Panc1 (cell line): ENCODE measurements around the gene SLC25A6. TPM values are rescaled to one million over a fixed set of nuclear protein-coding genes. Genes with fewer than 3 reads are reported as not detected.
"Not testable (repeated sequence)": the region's sequence is repeated elsewhere in the genome, so short reads cannot be mapped to it uniquely, and the experiment has no call there.

Experiments used
- ATAC-seq: fragments of 200-7000 bp; cut with Tn5 transposase; 2 replicates; pipeline ENCODE4 v1.9.1; 2020; ENCODE audit warnings: mild to moderate bottlenecking, moderate library complexity
- BruUV-seq: library from RNA; stranded (reverse); fragments of 400-500 nt; replicated peaks from 2 replicates; lab custom pipeline; 2021; lab: Mats Ljungman, UMichigan
- CTCF ChIA-PET: fragments of 300-600 bp; sonication (Branson Sonifier 250); formaldehyde crosslinking; loops from one replicate; lab custom pipeline; 2022; ENCODE audit warnings: antibody characterized with exemption; lab: Charles Lee
- POLR2A ChIA-PET: fragments of 300-600 bp; sonication (Branson Sonifier 250); formaldehyde crosslinking; loops from one replicate; lab custom pipeline; 2022; ENCODE audit warnings: antibody characterized with exemption; lab: Charles Lee
- DNase-seq: peaks from one replicate; pipeline ENCODE4 v3.0.0-alpha.2; 2010; ENCODE audit warnings: low read depth, low spot score
- H3K27ac ChIP-seq: 2 replicates; pipeline ENCODE4 v1.5.1; 2011; ENCODE audit warnings: mild to moderate bottlenecking, low read length, inconsistent platforms
- H3K27me3 ChIP-seq: fragments of 200-500 bp; sonication (Bioruptor generic); 2 replicates; pipeline ENCODE4 v1.6.0; 2014; ENCODE audit warnings: low read length, inconsistent platforms; ENCODE audit not compliant: control insufficient read depth, insufficient read depth
- H3K36me3 ChIP-seq: fragments of 200-500 bp; sonication (Bioruptor generic); 2 replicates; pipeline ENCODE4 v1.5.1; 2014; ENCODE audit warnings: inconsistent platforms, mild to moderate bottlenecking, low read length, moderate library complexity; ENCODE audit not compliant: control insufficient read depth, insufficient read depth
- H3K4me1 ChIP-seq: 2 replicates; pipeline ENCODE4 v1.5.1; 2011; ENCODE audit warnings: inconsistent platforms, mild to moderate bottlenecking, low read length, moderate library complexity; ENCODE audit not compliant: control insufficient read depth, insufficient read depth
- H3K4me3 ChIP-seq, 2 experiments: 2 replicates each; pipeline ENCODE4 v1.5.1; 2011 to 2012; ENCODE audit warnings: low read depth in 2 of 2, low read length in 2 of 2, mild to moderate bottlenecking in 2 of 2, inconsistent platforms in 1 of 2, moderate library complexity in 1 of 2
- H3K9me3 ChIP-seq: fragments of 200-500 bp; sonication (Bioruptor generic); 2 replicates; pipeline ENCODE4 v1.5.1; 2014; ENCODE audit warnings: low read depth, mild to moderate bottlenecking, inconsistent platforms, low read length, moderate library complexity; ENCODE audit not compliant: control insufficient read depth, insufficient read depth
- POLR2AphosphoS5 ChIP-seq: IDR thresholded peaks from 2 replicates; pipeline ENCODE4 v1.6.1; 2012; ENCODE audit warnings: mild to moderate bottlenecking, low read depth, low read length, moderate library complexity
- SIN3A ChIP-seq: IDR thresholded peaks from 2 replicates; pipeline ENCODE4 v1.6.1; 2012; ENCODE audit warnings: low read depth, mild to moderate bottlenecking, low read length, moderate library complexity, borderline replicate concordance; ENCODE audit not compliant: insufficient read depth
- TCF7L2 ChIP-seq: IDR thresholded peaks from 2 replicates; pipeline ENCODE4 v1.6.1; 2011; ENCODE audit warnings: mild to moderate bottlenecking, low read depth, low read length, inconsistent platforms
- in situ Hi-C: cut with HindIII; loops from 2 replicates; pipeline ENCODE4 v1.10.0; 2016; ENCODE audit warnings: low sequenced_read_pairs, low pct_unique_long_range_greater_than_20kb
- intact Hi-C: fragments of 100-400 bp; cut with micrococcal nuclease; formaldehyde crosslinking; loops from one replicate; pipeline ENCODE4 v1.10.0; 2022; ENCODE audit not compliant: unreplicated experiment
- total RNA-seq: library from RNA; stranded (reverse); gene quantifications from one replicate; pipeline ENCODE4 v1.2.1, GENCODE V29; 2021; ENCODE audit not compliant: unreplicated experiment
- TF ChIP-seq, protein P1 (sequence below), 2 experiments: IDR thresholded peaks; 2 replicates each; pipeline ENCODE4 v1.6.1; 2011 to 2012; ENCODE audit warnings: low read depth in 2 of 2, control low read depth in 1 of 2, low read length in 1 of 2, mild to moderate bottlenecking in 1 of 2, moderate library complexity in 1 of 2; ENCODE audit not compliant: insufficient read depth in 1 of 2
- TF ChIP-seq, protein P2 (sequence below): fragments of 450-650 bp; IDR thresholded peaks from 2 replicates; pipeline ENCODE4 v1.5.1; 2017; ENCODE audit warnings: mild to moderate bottlenecking

The SLC25A6 gene
- total RNA-seq, 1 experiment from 2014 or later = 125 TPM

GRCh38 chrX:1427756-1428155 lies 35.8 kb upstream of the SLC25A6 start:
- no peak for DNase-seq
- BruUV-seq = no TSS peak
- CTCF ChIA-PET = no interaction called here

GRCh38 chrX:1426321-1426720 lies 34.4 kb upstream of the SLC25A6 start:
- CTCF ChIA-PET, ATAC-seq, H3K4me1 ChIP-seq, H3K4me3 ChIP-seq, H3K27me3 ChIP-seq, POLR2A ChIA-PET, in situ Hi-C loops, DNase-seq, H3K36me3 ChIP-seq, BruUV-seq, H3K9me3 ChIP-seq, intact Hi-C loops, H3K27ac ChIP-seq: not testable (repeated sequence)

More at GRCh38 chrX:1427756-1428155, 35.8 kb upstream of the SLC25A6 start:
- no peak for ATAC-seq
- H3K27ac ChIP-seq = no peak overlapping the region
- no peak overlapping the region for H3K4me3 ChIP-seq
- intact Hi-C loops (no loop called here), in situ Hi-C loops (no loop called here)
- POLR2A ChIA-PET = no interaction called here
- H3K27me3 ChIP-seq = no peaks in the 10 kb centered on the region
- no peak for TF ChIP-seq TCF7L2
- TF ChIP-seq, protein P1, sequence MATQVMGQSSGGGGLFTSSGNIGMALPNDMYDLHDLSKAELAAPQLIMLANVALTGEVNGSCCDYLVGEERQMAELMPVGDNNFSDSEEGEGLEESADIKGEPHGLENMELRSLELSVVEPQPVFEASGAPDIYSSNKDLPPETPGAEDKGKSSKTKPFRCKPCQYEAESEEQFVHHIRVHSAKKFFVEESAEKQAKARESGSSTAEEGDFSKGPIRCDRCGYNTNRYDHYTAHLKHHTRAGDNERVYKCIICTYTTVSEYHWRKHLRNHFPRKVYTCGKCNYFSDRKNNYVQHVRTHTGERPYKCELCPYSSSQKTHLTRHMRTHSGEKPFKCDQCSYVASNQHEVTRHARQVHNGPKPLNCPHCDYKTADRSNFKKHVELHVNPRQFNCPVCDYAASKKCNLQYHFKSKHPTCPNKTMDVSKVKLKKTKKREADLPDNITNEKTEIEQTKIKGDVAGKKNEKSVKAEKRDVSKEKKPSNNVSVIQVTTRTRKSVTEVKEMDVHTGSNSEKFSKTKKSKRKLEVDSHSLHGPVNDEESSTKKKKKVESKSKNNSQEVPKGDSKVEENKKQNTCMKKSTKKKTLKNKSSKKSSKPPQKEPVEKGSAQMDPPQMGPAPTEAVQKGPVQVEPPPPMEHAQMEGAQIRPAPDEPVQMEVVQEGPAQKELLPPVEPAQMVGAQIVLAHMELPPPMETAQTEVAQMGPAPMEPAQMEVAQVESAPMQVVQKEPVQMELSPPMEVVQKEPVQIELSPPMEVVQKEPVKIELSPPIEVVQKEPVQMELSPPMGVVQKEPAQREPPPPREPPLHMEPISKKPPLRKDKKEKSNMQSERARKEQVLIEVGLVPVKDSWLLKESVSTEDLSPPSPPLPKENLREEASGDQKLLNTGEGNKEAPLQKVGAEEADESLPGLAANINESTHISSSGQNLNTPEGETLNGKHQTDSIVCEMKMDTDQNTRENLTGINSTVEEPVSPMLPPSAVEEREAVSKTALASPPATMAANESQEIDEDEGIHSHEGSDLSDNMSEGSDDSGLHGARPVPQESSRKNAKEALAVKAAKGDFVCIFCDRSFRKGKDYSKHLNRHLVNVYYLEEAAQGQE (IDR thresholded peaks at IDR 0.05; ENCODE audit: insufficient read depth in 1 of 2, low read depth in 2 of 2, low read length in 1 of 2) = no peak
- TF ChIP-seq SIN3A = no peak
- TF ChIP-seq, protein P2, sequence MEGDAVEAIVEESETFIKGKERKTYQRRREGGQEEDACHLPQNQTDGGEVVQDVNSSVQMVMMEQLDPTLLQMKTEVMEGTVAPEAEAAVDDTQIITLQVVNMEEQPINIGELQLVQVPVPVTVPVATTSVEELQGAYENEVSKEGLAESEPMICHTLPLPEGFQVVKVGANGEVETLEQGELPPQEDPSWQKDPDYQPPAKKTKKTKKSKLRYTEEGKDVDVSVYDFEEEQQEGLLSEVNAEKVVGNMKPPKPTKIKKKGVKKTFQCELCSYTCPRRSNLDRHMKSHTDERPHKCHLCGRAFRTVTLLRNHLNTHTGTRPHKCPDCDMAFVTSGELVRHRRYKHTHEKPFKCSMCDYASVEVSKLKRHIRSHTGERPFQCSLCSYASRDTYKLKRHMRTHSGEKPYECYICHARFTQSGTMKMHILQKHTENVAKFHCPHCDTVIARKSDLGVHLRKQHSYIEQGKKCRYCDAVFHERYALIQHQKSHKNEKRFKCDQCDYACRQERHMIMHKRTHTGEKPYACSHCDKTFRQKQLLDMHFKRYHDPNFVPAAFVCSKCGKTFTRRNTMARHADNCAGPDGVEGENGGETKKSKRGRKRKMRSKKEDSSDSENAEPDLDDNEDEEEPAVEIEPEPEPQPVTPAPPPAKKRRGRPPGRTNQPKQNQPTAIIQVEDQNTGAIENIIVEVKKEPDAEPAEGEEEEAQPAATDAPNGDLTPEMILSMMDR = no peak
- TF ChIP-seq POLR2AphosphoS5 = no peak
- H3K4me1 ChIP-seq = no peaks in the 10 kb centered on the region
- no peaks in the 10 kb centered on the region; the same call in 1 of the 2 replicates for H3K36me3 ChIP-seq
- no peaks in the 10 kb centered on the region for H3K9me3 ChIP-seq

- ChIA-PET CTCF (no interaction called here), POLR2A (no interaction called here)
- no TSS peak for BruUV-seq
- H3K36me3 ChIP-seq = no peaks in the 10 kb centered on the region
- TF ChIP-seq, protein P1 (IDR thresholded peaks at IDR 0.05; ENCODE audit: insufficient read depth in 1 of 2, low read depth in 2 of 2, low read length in 1 of 2) = no peak
- TF ChIP-seq POLR2AphosphoS5 (no peak), TCF7L2 (no peak), SIN3A (no peak)
- TF ChIP-seq, protein P2 = no peak
- intact Hi-C loops = no loop called here
- no peaks in the 10 kb centered on the region for H3K4me1 ChIP-seq
- no peaks in the 10 kb centered on the region for H3K27me3 ChIP-seq
- H3K27ac ChIP-seq = no peak overlapping the region
- no peaks in the 10 kb centered on the region for H3K9me3 ChIP-seq
- in situ Hi-C loops = no loop called here
- no peak for DNase-seq
- ATAC-seq = no peak
- no peak overlapping the region for H3K4me3 ChIP-seq
Measured at GRCh38 chrX:1425381-1425780, 33.5 kb upstream of the SLC25A6 start.
